D341Med (cell line): ENCODE results near the gene TCL1B.
"Not testable (repeated sequence)": the region's sequence is repeated elsewhere in the genome, so short reads cannot be mapped to it uniquely, and the experiment has no call there.

Experiments used
- DNase-seq: peaks from one replicate; pipeline ENCODE4 v3.0.0; 2012; ENCODE audit warnings: low spot score

Gene TCL1B

GRCh38 chr14:95703341-95703740, 17.1 kb downstream of the TCL1B start:
- no peak for DNase-seq

DNA sequence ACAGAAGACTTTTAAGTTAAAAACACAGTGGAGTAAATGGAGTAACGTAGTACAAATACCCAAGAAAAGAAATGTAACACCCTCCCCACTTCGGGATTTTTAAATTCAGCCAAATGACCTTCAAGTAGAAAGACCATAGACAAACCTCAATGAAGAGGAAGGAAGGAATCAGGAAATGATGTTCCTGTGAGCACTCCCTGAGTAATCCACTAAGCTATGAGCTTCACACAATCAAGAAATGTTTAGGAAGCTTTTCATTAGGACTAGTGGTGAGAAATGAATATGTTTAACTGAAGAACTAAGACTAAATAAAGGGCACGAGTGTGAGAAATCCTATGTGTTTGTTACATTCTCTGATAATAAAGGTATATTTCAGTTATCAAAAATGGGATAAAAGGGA, 17.6 kb downstream of the TCL1B start:
- DNase-seq = no peak

DNA sequence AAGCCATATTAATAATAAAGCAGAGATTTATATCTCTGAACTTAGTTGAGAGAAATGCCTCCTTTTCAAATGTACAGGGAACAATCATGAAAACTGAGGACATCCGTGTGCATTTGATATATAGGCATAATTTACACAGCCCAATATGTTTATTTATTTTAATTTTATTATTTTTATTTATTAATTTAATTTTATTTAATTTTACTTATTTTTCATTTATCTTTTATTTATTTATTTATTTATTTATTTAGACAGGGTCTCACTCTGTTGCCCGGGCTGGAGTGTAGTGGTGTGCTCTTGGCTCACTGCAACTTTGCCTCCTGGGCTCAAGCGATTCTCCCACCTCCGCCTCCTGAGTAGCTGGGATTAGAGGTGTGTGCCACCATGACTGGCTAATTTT, 19.3 kb downstream of the TCL1B start:
- no peak for DNase-seq

DNA sequence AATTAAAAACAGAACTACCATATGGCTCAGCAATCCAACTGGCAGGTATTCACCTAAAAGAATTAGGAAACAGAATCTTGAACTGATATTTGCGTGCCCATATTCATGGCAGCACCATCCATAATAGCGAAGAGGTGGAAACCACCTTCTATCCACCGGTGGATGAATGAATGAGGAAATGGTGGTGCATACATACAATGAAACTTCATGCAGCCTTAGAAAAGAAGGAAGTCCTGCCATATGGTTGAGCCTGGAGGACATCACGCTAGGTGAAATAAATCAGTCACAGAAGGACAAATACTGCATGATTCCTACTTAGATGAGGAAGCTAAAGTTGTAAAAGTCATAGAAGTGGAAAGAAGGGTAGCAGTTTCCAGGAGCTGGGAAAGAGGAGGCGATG, 21.1 kb downstream of the TCL1B start:
- DNase-seq = no peak

- DNase-seq = no peak
These were observed 23.9 kb downstream of the TCL1B start for GRCh38 chr14:95710106-95710505.

DNA sequence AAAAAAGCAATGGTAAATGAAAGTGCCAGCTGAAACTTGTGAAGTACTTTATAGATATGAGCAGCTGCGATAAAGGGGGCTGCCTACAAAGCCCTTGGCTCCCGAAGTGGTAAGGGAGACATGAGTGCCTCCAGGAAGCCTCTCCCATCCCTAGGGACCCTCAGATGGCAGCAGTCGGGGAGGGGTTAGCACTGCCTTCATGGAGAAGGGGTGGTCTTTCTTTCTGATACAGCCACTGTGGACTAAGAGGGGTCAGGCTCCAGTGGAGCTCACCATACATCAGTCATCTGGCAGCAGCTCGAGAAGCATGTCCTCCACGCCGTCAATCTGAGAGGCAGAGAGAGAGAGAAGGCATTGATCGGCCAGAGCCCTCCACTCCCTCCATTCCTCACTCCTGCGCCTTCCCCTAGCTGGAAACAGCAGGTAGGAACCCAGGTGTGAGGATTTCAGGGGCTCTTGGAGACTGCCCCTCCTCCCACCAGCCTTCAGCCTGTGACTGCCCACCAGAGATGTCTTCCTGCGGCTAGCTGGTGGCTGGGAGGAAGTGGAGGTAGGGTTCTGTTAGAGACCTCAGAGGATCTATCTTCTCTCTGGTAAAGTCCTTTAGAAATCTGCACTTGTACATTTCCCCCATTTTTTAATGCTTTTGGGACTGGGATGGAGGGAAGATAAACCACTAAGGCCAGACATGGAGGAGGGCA, 25.4 kb downstream of the TCL1B start:
- DNase-seq = no peak

- DNase-seq = no peak
These were observed 26.2 kb downstream of the TCL1B start for GRCh38 chr14:95712398-95712797.

DNA sequence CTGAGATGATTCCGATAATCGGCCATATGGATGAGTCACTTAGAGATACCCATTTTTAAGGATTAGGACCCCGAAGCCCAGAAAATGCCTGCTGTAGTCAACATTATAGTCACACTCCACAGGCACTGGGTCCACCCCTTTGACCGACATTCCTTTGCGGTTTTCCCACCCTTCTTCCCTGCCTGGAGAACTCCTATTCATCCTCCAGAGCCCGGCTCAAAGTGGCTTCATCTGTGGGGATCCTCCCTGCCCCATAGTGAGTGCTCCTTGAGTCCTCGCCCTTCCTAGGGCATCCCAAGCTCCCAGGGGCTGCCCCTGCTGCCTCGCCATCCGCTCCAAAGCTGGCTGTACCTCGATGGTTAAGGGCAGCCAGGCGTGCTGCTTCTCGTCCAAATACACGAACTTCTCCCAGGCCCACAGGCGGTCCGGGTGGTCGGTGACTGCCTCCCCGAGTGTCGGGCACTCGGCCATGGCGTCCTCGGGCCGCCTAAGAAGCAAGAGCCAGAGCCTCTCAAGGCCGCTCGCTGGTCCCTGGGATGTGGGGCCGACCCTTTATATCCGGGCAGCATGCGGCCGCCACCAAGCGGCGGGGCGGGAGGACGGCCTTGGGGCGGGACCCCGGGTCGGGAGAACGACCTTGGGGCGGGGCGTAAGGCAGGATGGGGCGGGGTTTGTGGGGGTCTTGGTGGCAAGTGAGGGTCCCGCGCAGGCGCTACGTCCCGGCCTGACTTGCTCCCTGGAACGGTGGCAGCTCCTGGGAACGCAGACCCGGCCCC, 27.6 kb downstream of the TCL1B start, which contains the start of gene TCL1A:
Gene TCL1A, minus strand, starts transcription at position 530 of the 776 bp plus-strand sequence. Its CDS starts 59 bp downstream, at position 471.
- no peak for DNase-seq

- DNase-seq = no peak
These were observed 36.4 kb downstream of the TCL1B start for GRCh38 chr14:95722525-95723190.

DNA sequence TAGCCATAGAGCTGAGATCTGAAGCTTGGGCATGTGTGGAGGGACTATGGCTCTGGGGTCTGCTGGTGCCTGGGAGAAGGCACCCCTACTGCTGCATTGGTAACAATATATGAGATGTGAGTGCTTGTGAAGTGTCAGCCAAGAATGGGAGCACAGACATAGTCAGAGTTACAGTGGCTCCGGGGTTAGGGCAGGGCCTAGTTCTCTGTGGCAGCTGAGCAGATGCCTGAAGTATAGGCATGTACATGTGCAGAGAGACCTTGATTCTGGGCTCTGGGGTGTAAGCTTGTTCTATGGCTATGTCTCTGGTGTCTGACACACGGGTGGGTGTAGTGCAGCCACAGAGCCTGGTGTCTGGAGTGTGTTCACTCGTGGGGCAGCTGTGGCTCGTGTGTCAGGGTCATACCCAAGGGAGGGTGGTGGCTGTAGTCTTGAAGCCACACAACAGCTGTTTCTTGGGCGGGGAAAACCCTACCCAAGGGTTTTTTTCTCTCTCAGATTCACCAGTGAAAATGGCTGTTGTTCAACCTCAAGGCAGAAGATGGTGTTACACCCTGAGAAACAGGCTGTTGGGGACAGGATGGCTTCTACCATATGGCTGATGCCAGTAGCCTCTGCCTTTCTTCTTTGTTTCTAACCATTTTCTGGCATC, 39.6 kb downstream of the TCL1B start:
- DNase-seq = no peak

DNA sequence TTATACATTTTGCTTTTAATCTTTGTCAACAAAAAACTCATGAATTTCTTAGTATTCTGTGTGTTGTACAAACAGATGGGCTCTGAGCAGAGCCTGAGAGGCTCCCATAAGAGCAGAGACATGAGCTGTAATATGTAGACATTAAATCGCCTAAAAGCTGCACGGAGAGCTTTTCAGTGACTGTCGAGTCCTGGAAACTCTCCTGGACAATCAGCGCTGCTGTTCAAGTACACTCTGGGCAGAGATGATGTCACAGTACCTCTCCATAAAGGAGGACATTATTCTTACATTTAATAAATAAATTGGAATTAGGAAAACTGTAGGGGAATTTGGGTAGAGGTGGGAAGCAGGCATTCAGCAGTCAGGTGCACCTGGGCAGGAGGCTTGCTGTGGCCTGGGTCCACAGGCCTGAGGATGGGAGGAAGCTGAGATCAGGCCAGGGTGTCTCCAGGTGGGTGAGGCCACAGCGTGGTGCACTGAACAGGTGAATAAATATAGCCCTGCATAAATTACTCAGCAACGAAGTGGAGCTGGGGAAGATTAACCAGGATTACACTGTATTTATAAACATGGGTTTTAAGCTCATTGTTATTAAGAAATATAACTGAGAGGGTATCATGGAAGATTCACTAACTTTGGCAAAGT, 41.0 kb downstream of the TCL1B start:
- no peak for DNase-seq

DNA sequence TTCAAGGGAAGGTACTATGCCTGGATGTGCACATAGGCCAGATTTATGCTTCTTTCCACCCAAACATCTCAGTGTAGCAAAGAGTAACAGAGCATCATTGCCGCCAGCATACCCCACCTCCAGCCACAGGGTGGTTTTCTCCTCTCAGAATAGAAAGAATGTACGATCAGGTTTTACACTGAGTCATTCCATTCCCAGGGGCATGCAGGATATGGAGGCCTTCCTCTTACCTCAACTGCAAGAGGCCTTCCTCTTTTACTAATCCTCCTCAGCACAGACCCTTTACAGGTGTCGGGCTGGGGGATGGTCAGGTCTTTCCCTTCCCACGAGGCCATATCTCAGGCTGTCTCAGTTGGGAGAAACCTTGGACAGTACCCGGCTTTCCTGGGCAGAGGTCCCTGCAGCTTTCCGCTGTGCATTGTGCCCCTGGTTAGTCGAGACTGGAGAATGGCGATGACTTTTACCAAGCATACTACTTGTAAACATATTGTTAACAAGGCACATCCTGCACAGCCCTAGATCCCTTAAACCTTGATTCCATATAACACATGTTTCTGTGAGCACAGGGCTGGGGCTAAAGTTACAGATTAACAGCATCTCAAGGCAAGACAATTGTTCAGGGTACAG, 43.3 kb downstream of the TCL1B start:
- DNase-seq = not testable (repeated sequence)

- no peak for DNase-seq
These were observed 43.9 kb downstream of the TCL1B start for GRCh38 chr14:95730126-95730525.

GRCh38 chr14:95733212-95733611, 47.0 kb downstream of the TCL1B start:
- DNase-seq = no peak

GRCh38 chr14:95739356-95739755, 53.1 kb downstream of the TCL1B start:
- no peak for DNase-seq

DNA sequence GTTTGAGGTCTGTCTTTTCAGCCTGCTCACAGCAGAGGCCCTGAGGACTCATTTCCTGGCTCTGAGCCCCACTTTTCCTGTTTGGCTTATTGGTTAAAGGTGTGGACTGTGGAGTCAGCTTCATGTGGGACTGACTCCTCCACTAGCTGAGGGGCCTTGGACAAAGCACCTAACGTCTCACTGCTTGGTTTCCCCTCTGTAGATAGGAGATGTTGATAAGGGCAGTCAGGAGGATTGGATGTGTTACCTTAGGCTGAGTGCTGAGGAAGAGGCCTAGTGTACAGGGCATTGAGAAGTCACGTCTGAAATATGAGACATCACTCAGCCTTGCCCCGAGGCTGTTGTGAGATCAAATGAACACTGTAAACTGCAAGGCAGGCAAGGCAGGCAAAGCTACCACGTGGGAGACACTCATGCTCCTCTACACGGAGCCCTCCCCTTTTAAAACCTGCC, 54.8 kb downstream of the TCL1B start:
- no peak for DNase-seq

- DNase-seq = no peak
These were observed 55.6 kb downstream of the TCL1B start for GRCh38 chr14:95741781-95742180.
